HG03432 (cell line): ENCODE measurements around the gene DAB1.

Experiments used
- ATAC-seq: cut with Tn5 transposase; IDR thresholded peaks from one replicate; pipeline ENCODE4 v1.9.1; 2021; ENCODE audit warnings: mild to moderate bottlenecking, moderate library complexity; ENCODE audit not compliant: unreplicated experiment

Gene DAB1

DNA sequence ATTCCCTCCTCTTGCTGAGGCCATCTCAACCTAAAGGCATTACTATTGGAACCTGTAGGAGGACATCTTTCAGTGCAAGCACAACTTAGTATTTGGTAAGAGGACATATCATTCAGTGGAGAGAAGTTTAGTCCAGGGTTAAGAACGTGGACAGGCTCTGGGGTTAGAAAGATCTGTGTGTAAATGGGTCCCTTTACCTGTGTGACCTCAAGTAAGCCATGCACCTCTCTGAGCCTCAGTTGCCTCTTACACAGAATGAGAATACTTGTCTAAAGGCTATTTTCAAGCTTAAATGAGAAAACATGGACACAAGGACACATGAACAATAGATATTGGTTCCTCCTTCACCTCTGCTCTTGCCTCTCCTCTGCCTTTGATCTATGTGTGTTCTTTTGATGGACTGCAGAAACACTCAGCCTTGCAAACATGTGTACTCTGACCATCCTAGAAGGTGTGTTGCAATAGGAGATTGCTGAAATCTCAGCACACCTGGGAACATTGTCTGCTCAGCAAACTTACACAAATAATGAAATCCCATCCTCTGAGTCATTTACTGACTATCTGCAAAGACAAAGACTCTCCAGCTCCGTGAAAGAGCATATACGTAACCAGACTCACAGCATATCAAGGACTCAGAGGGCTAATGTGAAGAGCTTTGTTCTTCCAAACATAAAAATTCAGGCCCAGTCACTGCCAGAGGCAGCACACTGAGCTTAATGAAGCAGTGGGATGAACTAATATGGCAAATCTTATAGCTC, 143.8 kb downstream of the DAB1 start:
- no peak for ATAC-seq

GRCh38 chr1:57278558-57278957, 145.3 kb downstream of the DAB1 start:
- ATAC-seq, result no peak

- ATAC-seq, result no peak
Measured at GRCh38 chr1:57277681-57278080, 146.2 kb downstream of the DAB1 start.

GRCh38 chr1:57276918-57277317, 146.9 kb downstream of the DAB1 start:
- ATAC-seq, result no peak

DNA sequence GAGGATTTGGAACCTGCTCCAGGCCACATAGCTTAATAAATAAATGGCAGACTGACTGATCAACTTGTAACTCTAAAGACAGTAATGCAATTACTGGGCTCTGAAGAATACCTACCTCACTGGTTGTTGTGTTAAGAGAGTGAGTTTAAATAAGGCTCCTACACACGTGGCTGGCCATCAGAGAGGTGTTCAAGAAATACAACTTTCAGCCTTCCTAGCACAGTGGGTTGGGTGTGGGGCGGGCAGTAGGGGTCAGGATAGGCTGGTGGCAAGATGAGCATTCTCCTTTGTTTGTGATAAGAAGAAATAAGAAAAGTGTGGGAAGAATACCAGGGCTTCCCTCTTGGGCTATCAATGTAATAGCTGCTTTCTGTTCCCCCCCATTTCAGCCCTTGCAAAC, 151.3 kb downstream of the DAB1 start:
- no peak for ATAC-seq

GRCh38 chr1:57272150-57272549, 151.7 kb downstream of the DAB1 start:
- ATAC-seq, result no peak

- no peak for ATAC-seq
Measured at GRCh38 chr1:57270927-57271698, 152.7 kb downstream of the DAB1 start.

- no peak for ATAC-seq
Measured at GRCh38 chr1:57269630-57270225, 154.1 kb downstream of the DAB1 start.

GRCh38 chr1:57265104-57265503, 158.8 kb downstream of the DAB1 start:
- no peak for ATAC-seq

GRCh38 chr1:57262472-57262871, 161.4 kb downstream of the DAB1 start:
- ATAC-seq, result no peak

- ATAC-seq, result no peak
Measured at GRCh38 chr1:57258557-57259325, 165.1 kb downstream of the DAB1 start.

- ATAC-seq, result no peak
Measured at GRCh38 chr1:57255945-57256344, 167.9 kb downstream of the DAB1 start.

- ATAC-seq, result no peak
Measured at GRCh38 chr1:57254022-57254421, 169.8 kb downstream of the DAB1 start.

DNA sequence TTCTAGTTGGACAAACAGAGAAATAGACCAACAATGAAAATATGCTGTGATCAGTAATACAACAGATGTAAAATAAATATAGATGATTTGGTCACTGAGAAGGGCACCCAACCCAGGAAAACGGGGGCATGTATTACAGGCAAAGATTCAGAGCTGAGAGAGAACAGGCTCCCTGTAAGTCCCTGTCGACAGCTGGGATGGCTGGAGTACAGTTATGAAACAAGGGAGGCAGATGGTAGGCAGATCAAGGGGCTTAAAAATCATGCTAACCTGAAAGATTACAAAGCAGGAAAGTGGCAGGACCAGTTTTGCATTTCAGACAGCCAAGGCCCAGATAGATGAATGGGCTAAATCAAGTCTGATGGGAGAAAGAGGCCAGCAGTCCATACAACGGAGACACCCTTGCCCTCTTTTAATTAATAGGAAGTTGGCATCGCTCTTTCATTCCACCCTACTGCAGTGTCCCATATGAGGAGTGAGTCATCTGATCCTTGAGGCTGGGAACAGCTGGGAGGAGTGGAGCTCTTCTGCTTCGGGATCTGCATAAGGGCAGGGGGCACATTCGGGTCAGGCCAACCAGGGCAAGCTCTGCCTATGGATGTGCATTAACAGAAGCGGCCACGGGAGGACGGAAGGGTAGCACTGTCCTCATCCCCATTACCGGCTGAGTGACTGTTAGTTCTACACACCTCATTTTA, 171.1 kb downstream of the DAB1 start:
- ATAC-seq, result no peak

GRCh38 chr1:57250021-57250420, 173.8 kb downstream of the DAB1 start:
- ATAC-seq, result no peak

DNA sequence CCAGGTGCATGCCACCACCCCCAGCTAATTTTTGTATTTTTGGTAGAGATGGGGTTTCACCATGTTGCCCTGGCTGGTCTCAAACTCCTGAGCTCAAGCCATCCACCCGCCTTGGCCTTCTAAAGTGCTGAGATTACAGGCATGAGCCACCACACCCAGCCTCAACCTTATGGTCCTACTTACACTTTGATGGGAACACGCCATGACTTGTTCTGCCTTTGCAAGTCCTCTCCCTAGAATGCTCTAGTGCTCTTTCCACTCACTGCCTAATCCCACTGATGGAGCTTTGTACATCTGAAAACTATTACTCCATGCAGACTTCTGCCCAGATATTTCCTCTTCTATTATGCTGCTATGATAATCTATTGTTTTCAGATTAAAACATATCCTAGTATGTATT, 174.3 kb downstream of the DAB1 start:
- no peak for ATAC-seq

DNA sequence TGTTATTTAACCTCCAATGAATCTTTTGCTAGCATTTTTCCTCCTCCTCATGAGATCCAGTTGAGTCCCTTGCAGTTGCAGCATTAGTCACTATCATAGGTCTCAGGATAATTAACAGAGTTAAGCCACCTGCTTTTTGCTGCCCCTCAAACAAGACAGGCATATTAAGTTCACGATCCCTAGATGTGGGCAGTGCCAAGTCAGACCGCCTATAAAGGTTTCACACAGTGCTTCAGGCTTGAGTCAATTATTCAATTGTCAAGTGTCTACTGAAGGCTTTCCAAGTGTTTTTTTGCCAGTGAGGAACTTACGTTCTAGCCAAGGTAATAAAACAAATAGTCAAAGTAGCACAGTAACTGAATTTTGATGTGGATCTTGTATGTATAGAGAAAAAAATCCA, 175.0 kb downstream of the DAB1 start:
- ATAC-seq, result no peak

GRCh38 chr1:57238233-57238781, 185.6 kb downstream of the DAB1 start:
- no peak for ATAC-seq

GRCh38 chr1:57235730-57236510, 187.9 kb downstream of the DAB1 start:
- ATAC-seq, result no peak

DNA sequence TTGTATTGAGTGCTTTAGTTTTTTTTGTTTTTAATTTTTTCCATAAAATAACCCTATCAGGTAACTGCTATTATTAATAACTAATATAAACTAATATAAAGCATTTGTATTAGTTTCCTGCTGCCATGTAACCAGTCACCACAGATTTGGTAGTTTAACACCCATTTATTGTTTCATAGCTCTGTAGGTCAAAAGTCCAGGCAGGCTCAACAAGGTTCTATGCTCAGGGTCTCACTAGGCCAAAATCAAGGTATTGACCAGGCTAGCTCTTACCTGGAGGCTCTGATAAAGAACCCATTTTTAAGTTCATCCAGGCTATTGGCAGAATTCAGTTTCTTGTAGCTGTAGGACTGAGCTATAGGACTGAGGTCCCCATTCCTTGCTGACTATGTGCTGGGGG, 189.4 kb downstream of the DAB1 start:
- no peak for ATAC-seq
